ENCODE data around the gene ZNF576. TPM values are rescaled to one million over a fixed set of nuclear protein-coding genes. Genes with fewer than 3 reads are reported as not detected.
"Not testable (repeated sequence)": the region's sequence is repeated elsewhere in the genome, so short reads cannot be mapped to it uniquely, and the experiment has no call there.

The ZNF576 gene, protein sequence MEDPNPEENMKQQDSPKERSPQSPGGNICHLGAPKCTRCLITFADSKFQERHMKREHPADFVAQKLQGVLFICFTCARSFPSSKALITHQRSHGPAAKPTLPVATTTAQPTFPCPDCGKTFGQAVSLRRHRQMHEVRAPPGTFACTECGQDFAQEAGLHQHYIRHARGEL
- total RNA-seq (2021; ENCODE audit: unreplicated experiment) (14.1 TPM), Bru-seq, nascent RNA (percentile 71 among the genes with signal in this experiment), BruChase-seq, experiment 1, labeled RNA remaining after a 2-hour chase (percentile 84 among the genes with signal in this experiment), BruChase-seq, experiment 2, labeled RNA remaining after a 6-hour chase (percentile 70 among the genes with signal in this experiment)
- 16.5 TPM for polyA plus RNA-seq (2012; ENCODE audit: insufficient read length)
- long read RNA-seq, transcript ZNF576-201 (3 exons, 2,566 nt) = major isoform, 6 of 14 reads
- long read RNA-seq, partial matches to known transcripts = 6 of 14 reads
- long read RNA-seq, other reads (novel, unspliced or antisense) = 0 of 14 reads

DNA sequence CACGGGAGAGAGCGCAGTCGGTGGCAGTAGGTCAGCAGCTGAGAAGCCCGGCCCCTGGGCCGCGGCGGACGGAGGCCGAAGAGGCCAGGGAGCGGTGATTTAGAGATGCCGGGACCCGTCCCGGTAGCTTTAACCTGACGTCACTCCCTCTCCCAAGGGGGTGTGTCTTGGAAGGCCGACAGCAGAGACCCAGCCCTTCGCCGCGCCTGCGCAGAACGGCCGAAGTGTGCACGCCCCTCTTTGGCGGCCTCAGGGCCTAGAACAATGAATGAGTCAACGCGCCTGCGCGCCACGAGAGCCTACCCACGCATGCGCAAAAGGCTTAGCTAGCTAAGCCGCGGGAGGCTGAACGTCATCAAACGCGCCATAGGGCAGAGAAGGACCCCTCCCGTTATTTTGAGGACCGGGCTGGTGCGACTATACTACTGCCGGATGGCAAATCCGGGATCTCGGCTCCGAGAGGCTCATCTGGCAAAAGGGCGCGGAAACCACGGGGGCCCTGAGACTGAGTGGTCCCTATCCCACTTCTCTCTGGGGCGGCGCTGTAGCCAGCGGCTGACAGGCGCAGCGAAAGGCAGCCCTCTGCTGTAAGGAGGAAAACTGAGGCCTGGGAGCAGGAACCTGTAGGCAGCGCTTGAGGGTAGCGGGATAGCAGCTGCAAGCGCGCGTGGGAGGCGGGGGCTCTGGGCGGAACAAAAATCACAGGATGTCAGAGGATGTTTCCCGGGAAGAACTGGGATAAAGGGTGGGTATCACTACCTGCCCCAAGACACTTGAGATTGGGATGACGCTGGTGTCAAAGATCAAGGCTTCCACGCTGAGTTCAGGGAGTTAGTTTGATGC is at the start of gene ZNF576, which contains the start of gene IRGQ:
Gene ZNF576 (plus strand): TSS at position 597 of the 843 bp plus-strand sequence. CDS start 514 bp downstream, outside the sequence.
Gene IRGQ (minus strand): TSS at position 136 of the 843 bp plus-strand sequence. CDS start 796 bp downstream, outside the sequence.
- peaks cover 6% of the 10 kb centered on the region; the same call in 1 of the 2 replicates for H3K36me3 ChIP-seq (ENCODE audit: control insufficient read depth, insufficient read depth, low read length)
- CTCF ChIA-PET = interaction anchor here (0.5 to 1.0 kb wide), 3 partner anchors 8 to 130 kb away, joined by 3 to 6 read pairs (median 4); no protein-coding TSS in a partner anchor
- no peaks in the 10 kb centered on the region for H3K9me3 ChIP-seq (ENCODE audit: control insufficient read depth, insufficient read depth, low read depth, low read length)
- no peaks in the 10 kb centered on the region for H3K27me3 ChIP-seq (ENCODE audit: control insufficient read depth, insufficient read depth, low read length)
- H3K4me3 ChIP-seq (ENCODE audit: low read depth in 2 of 2, low read length in 2 of 2) = peak within 1 kb of the TSS; percentile 82 to 95
- TSS peak; percentile 62 for BruUV-seq (replicated peaks)
- ATAC-seq = peak; percentile 93
- TF ChIP-seq, protein P1, sequence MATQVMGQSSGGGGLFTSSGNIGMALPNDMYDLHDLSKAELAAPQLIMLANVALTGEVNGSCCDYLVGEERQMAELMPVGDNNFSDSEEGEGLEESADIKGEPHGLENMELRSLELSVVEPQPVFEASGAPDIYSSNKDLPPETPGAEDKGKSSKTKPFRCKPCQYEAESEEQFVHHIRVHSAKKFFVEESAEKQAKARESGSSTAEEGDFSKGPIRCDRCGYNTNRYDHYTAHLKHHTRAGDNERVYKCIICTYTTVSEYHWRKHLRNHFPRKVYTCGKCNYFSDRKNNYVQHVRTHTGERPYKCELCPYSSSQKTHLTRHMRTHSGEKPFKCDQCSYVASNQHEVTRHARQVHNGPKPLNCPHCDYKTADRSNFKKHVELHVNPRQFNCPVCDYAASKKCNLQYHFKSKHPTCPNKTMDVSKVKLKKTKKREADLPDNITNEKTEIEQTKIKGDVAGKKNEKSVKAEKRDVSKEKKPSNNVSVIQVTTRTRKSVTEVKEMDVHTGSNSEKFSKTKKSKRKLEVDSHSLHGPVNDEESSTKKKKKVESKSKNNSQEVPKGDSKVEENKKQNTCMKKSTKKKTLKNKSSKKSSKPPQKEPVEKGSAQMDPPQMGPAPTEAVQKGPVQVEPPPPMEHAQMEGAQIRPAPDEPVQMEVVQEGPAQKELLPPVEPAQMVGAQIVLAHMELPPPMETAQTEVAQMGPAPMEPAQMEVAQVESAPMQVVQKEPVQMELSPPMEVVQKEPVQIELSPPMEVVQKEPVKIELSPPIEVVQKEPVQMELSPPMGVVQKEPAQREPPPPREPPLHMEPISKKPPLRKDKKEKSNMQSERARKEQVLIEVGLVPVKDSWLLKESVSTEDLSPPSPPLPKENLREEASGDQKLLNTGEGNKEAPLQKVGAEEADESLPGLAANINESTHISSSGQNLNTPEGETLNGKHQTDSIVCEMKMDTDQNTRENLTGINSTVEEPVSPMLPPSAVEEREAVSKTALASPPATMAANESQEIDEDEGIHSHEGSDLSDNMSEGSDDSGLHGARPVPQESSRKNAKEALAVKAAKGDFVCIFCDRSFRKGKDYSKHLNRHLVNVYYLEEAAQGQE (IDR thresholded peaks at IDR 0.05; ENCODE audit: insufficient read depth in 1 of 2, low read depth in 2 of 2, low read length in 1 of 2) = no peak; a peak in 1 of 4 replicates
- TF ChIP-seq SIN3A (IDR thresholded peaks at IDR 0.05; ENCODE audit: borderline replicate concordance, insufficient read depth, low read depth, low read length) (0 out of 2 replicates have a peak, but pooled peaks have one; percentile 83), POLR2AphosphoS5 (IDR thresholded peaks at IDR 0.05; ENCODE audit: low read depth, low read length) (0 out of 2 replicates have a peak, but pooled peaks have one; percentile 19), TCF7L2 (IDR thresholded peaks at IDR 0.05; ENCODE audit: low read depth, low read length) (peak; percentile 22; the same call in 1 of the 2 replicates)
- TF ChIP-seq, protein P2, sequence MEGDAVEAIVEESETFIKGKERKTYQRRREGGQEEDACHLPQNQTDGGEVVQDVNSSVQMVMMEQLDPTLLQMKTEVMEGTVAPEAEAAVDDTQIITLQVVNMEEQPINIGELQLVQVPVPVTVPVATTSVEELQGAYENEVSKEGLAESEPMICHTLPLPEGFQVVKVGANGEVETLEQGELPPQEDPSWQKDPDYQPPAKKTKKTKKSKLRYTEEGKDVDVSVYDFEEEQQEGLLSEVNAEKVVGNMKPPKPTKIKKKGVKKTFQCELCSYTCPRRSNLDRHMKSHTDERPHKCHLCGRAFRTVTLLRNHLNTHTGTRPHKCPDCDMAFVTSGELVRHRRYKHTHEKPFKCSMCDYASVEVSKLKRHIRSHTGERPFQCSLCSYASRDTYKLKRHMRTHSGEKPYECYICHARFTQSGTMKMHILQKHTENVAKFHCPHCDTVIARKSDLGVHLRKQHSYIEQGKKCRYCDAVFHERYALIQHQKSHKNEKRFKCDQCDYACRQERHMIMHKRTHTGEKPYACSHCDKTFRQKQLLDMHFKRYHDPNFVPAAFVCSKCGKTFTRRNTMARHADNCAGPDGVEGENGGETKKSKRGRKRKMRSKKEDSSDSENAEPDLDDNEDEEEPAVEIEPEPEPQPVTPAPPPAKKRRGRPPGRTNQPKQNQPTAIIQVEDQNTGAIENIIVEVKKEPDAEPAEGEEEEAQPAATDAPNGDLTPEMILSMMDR (IDR thresholded peaks at IDR 0.05) = no peak
- in situ Hi-C loops (cut with HindIII; ENCODE audit: low pct_unique_long_range_greater_than_20kb, low sequenced_read_pairs) (no loop called here), intact Hi-C loops (cut with micrococcal nuclease; ENCODE audit: unreplicated experiment) (no loop called here)
- peak; percentile 93 for DNase-seq (ENCODE audit: low read depth, low spot score)
- H3K27ac ChIP-seq (ENCODE audit: low read length) = peak within 1 kb of the TSS; percentile 93
- POLR2A ChIA-PET = interaction anchor here (0.5 to 0.6 kb wide), 2 partner anchors 91 to 126 kb away, joined by 3 to 4 read pairs; no protein-coding TSS in a partner anchor
- peaks cover 7% of the 10 kb centered on the region; the same call in 1 of the 2 replicates for H3K4me1 ChIP-seq (ENCODE audit: control insufficient read depth, insufficient read depth, low read length)

DNA sequence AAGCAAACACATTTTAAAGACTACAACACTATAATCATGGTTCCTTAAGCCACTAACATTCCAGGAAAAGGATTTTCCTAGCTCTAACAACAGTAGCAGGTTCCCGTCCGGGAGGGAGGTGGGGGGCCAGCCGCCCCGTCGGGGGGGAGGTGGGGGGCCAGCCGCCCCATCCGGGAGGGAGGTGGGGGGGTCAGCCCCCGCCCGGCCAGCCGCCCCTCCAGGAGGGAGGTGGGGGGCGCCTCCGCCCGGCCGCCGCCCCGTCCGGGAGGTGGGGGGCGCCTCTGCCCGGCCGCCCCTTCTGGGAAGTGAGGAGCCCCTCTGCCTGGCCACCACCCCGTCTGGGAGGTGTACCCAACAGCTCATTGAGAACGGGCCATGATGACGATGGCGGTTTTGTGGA is 48.5 kb upstream of the ZNF576 start:
- H3K9me3 ChIP-seq (ENCODE audit: control insufficient read depth, insufficient read depth, low read depth, low read length); in situ Hi-C loops (cut with HindIII; ENCODE audit: low pct_unique_long_range_greater_than_20kb, low sequenced_read_pairs); POLR2A ChIA-PET; H3K4me3 ChIP-seq (ENCODE audit: low read depth in 2 of 2, low read length in 2 of 2); H3K4me1 ChIP-seq (ENCODE audit: control insufficient read depth, insufficient read depth, low read length); BruUV-seq (replicated peaks); ATAC-seq; H3K27me3 ChIP-seq (ENCODE audit: control insufficient read depth, insufficient read depth, low read length); H3K27ac ChIP-seq (ENCODE audit: low read length); intact Hi-C loops (cut with micrococcal nuclease; ENCODE audit: unreplicated experiment); DNase-seq (ENCODE audit: low read depth, low spot score); CTCF ChIA-PET; H3K36me3 ChIP-seq (ENCODE audit: control insufficient read depth, insufficient read depth, low read length): not testable (repeated sequence)
